Activated CD8-positive, alpha-beta memory T cell treated with anti-CD3 and anti-CD28 coated beads, Interleukin-2, amount 50 U/mL, for 1 hour (primary cell): ENCODE data around the gene TBL1XR1.
"Not testable (repeated sequence)": the region's sequence is repeated elsewhere in the genome, so short reads cannot be mapped to it uniquely, and the experiment has no call there.

Experiments used
- DNase-seq: peaks from one replicate; pipeline ENCODE4 v3.0.0-alpha.2; 2020; ENCODE audit errors: extremely low read depth

TBL1XR1 gene

DNA sequence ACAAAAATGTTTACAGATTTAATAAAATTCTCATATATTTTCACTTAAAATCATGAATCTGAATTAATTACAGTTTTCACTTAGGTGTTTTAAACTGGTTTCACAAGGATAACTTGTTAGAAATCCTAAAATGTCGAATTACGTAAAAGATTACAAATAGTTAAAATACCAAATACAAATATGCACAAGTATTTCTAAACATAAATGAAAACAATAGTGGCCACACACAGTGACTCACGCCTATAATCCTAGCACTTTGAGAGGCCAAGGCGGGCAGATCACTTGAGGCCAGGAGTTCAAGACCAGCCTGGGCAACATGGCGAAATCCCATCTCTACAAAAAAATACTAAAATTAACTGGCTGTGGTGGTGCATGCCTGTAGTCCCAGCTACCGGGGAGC, 10.9 kb upstream of the TBL1XR1 start:
- no peak for DNase-seq

DNA sequence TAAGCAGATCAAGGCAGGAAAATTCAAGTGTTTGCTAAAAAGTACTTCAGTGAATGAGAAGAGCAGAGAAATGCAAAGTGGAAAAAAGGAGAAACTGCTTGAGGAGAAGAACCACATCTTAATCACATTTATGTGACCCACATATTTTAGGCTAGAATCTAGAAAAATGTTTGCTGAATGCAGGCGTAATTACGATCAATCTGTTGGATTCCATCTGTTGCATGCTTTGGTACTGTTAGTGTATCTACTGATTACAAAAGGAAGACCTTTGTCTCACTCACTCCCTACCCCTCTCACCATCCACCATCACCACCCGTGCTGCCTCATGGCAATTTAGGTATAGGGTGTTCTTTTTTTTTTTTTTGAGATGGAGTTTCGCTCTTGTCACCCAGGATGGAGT, 9.7 kb upstream of the TBL1XR1 start:
- DNase-seq, result no peak

DNA sequence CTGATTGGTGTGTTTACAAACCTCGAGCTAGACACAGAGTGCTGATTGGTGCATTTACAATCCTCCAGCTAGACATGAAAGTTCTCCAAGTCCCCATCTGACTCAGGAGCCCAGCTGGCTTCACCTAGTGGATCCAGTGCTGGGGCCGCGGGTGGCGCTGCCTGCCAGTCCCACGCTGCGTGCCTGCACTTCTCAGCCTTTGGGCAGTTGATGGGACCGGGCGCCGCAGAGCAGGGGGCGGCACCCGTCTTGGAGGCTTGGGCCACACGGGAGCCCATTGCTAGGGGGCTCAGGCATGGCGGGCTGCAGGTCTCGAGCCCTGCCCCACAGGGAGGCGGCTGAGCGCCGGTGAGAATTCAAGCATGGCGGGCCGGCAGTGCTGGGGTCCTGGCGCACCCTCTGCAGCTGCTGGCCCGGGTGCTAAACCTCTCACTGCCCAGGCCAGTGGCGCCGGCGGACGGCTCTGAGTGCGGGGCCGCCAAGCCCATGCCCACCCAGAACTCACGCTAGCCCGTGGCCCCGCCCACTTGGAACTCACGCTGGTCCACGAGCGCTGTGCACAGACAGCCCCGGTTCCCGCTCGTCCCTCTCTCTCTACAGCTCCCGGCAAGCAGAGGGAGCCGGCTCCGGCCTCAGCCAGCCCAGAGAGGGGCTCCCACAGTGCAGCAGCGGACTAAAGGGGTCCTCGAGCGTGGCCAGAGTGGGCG, 6.6 kb upstream of the TBL1XR1 start:
- no peak for DNase-seq

DNA sequence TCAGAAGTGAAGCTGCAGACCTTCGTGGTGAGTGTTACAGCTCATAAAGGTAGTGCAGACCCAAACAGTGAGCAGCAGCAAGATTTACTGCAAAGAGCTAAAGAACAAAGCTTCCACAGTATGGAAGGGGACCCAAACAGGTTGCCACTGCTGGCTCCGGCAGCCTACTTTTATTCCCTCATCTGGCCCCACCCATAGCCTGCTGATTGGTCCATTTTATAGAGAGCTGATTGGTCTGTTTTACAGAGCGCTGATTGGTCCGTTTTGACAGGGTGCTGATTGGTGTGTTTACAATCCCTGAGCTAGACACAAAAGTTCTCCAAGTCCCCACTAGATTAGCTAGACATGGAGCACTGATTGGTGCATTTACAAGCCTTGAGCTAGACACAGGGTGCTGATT, 5.7 kb upstream of the TBL1XR1 start:
- not testable (repeated sequence) for DNase-seq

DNA sequence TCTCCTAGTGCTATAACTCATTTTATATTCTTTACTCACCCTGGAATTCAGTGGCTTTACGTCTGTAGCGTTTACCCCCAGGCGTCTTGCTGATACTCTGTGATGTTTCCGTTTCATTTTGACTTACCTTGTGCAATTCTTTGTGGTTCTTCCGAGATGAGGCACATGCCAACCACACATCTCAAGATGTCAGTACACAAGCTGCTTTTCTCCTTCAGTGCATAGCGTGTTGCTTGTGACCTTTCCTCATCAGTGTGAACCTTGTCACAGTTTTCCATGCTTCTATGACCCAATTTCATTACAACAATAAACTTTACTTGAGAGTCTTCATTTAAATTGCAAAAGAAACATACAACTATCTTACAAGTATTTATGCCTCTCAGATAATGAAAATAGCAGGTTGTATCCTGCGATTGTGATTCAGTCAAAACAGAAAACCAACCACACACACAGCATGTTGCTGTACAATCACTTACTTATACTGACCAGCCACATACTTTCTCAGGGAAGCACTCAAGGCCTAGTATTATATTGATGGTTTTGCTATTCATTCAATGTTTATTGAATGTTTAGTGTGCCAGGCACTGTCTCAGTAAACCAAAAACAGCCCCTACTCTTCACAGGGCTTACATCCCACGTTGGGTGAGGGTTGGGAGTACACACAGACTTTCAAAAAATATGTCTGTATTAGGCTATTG, 4.6 kb upstream of the TBL1XR1 start:
- DNase-seq, result no peak

DNA sequence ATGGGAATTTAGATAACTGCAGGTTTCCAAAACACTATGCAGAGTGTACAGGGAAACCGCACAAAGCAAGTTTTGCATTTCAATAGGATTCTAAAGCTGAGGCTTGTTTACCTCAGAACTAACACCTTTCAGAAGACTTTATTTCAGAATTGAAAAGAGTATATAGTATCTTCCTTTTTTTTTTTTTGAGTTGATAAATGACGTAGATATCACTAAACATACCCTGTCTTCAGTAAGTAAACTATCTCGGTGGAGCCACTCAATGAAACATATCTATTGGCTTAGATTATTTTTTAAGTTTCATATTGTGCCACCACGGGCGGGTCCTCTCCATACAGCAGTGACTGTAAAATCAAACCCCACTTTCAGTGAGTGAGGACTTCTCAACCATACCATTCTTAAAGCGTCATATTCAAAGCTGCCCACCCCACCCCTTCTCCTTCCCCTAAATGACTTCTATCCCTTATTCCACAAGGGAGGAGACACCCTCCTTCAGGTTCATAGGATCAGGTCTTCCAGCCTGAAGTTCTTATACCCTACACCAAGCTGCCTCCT, 2.0 kb upstream of the TBL1XR1 start:
- no peak for DNase-seq

DNA sequence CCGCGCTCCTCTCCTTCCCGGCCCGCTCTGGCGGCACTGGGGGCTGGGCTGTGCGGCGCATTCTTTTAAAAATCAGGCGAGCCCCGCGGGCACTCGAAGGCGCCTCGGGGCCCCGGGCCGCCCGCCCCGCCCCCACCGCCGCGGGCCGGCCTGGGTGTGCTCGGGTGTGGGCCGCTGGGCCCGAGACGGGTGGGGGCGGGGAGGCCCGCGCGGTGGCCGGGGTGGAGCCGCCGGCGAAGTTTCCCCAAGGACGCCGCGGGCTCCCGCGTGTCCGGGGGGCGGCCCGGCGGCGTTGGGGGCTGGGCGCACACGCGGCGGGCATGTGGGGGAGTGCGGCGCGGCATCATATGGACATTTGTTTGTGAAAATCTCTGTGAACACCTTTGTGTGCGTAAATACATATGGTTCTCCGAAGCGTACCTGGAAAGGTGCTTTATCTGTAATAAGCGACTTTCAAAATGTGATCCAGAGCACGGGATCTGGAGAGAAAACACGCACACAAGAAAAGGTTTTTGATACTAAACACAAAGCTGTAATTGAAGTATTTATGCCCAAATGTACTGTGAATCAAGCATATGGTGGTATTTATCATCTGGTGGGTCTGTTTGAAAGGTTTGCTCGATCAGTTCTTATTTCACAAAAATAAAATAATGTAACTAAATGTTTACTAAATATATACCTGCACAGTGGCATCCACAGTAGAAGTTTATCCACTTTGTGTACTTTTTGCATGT, 612 bp upstream of the TBL1XR1 start:
- DNase-seq, result no peak

DNA sequence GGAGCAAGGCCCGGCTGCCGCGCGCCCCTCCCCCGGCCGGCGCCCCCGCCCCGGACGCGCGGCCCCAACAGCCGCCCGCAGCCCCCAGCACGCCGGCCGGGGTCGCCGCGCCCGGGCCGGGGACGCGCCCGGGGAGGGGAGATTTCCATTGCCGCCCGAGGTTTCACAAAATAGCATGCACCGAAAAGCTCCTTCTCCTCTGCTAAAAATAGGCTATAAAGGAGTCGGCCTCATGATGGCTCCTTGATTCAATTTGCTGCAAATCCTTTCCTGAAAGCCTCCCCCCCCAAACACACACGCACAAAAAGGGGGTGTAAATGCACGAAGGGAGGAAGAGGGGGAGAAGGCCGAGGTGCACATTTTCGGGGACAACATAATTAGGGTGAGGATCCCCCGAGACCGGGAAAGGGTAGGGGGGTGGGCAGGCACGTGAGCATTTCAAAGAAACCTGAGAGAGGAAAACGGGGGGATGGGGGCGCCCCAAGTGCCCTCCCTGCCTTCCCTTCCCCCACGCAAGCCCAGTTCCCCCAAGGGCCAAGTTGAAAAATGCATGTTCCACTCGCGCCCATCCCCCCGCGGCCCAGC, 734 bp downstream of the TBL1XR1 start:
- no peak for DNase-seq

DNA sequence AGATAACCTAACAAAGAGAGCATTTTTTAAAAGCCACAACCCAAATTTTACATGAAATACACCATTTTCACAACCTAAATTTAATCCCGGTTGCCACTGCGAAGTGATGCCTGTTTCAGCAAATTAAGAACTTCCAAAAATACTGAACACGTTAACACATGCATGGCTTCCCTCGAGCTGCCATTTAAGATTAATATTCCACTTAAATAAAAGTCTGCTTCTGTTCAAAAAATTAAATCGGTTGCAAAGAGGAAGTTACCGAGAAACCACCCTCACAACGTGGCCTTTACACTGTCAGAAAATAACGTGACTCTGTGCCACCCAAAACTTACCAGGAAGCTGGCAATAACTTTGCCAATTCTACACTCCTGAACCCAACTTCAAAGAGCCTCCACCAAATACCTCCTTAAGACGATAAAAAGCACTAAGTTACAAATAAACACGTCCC, 1.2 kb downstream of the TBL1XR1 start:
- DNase-seq, result no peak

DNA sequence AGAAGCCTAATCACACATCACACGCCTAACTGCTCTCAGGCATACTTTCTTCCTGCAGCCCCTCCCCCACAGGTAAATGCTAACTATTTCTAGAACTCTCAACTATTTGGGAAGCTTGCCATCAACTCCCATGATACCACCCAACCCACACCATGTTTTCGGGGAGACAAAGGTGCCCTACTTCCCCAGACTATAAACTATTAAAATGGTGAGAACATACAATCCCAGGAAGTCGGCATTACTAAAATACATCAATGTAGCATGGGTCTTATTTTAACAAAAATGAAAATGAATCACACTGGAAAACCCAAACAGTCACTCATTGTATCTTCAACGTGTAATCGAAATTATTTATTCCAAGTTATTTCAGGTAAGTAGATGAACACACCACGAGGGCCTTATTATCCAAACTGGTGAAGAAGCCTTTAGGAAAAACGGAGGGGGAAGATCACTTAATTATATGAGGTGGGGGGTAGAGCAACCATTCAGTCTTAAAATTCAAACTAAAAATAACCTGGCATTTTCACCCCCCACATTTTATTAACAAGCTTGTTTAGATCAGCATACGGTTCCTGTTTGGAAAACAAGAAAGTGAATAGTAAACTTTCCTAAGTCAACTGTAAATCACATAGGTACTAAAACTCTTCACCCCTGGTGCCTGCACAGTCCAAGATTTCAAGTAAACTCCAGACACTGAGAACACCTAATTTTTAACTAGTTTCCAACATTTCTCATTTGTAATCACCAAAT, 1.9 kb downstream of the TBL1XR1 start:
- no peak for DNase-seq

DNA sequence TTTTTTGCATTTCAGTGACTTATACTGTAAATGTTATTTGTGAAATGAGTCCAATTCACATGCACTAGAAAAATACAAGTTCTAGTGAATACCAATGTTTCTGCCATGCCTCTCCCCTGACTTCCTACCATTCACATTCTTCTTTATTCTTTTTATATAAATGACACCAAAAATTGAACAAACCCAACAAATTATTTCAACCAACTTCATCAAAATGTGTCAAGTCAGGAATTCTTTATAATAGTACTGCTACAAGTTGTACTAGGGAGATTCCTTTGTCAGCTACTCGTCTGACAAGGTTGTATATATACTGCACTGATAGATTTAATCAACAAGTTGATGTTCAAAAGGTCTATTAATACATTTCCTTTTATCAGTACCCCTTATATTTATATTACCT, 3.0 kb downstream of the TBL1XR1 start:
- no peak for DNase-seq

DNA sequence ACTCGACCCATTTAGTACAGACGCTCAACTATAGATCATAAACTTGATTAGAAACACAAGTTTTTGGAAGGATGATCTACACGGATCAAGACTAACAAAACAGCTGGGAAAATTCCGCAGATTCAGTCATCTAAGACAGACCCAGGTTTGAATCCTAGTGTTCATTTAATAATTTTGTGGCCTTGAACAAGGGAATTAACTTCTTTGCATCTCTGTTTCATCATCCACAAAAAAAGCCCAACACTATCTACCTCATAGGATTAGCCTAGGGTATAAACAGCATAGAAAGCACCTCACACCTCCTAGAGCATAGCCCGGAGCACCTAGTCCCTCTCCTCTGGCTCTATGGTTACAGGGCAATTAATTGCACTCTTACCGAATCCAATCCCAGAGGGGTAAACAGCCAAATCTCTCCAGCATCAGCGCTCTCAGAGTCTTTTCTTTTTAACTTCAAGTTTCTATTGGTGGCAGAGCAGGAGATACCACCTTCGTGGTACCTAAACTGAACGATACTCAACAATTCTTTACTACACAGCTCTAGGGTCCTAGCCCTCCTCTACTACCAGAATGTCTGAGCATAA, 3.5 kb downstream of the TBL1XR1 start:
- no peak for DNase-seq

DNA sequence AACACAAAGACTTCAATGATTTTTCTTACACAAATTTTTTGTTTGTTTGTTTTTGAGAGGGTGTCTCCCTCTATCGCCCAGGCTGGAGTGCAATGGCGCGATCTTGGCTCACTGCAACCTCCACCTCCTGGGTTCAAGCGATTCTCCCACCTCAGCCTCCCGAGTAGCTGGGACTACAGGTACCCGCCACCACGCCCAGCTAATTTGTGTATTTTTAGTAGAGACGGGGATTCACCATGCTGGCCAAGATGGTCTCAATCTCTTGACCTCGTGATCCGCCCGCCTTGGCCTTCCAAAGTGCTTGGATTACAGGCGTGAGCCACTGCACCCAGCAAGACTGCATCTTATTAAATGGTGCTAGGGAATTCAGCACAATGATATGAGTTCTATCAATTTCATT, 4.0 kb downstream of the TBL1XR1 start:
- DNase-seq, result not testable (repeated sequence)

DNA sequence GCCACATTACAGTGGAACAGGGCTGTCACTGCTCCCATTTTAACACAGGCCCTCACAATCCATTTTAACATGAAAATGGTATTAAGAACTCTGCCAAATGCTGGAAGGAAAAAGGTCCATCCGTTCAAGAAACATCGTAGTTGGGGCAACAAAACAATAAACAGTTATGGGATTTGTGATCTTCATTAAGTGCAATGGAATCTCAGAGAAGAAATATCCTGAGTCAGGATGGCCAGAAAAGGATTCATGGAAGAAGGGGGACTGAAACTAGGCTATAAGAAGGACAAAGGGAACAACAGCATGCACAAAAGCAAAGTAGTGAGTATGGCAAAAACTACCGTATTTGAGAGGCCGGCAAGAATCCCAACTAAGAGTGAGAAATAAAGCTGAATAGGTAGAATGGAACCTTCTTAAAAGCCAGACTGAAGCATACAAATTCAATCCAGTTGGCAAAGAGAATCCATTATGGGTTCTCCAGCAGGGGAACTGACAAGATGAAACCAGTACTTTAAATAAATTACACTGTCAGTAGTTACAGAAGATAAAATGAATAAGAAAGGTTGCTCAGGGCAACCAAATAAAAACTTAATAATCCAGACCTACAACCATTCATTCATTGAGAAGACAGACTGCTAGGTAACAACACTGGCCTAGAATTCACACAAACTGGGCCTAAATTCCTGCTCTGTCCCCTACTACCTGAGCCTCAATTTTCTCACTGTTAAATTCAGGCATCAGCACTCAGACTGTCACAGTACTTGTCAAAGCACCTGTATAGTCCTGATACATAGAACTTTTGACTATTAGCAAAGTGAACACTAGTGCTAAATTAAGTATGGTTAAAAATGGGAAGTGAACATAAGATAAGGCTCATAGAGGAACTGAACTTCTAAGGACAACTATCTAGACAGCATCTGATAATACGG, 6.3 kb downstream of the TBL1XR1 start:
- DNase-seq, result no peak

DNA sequence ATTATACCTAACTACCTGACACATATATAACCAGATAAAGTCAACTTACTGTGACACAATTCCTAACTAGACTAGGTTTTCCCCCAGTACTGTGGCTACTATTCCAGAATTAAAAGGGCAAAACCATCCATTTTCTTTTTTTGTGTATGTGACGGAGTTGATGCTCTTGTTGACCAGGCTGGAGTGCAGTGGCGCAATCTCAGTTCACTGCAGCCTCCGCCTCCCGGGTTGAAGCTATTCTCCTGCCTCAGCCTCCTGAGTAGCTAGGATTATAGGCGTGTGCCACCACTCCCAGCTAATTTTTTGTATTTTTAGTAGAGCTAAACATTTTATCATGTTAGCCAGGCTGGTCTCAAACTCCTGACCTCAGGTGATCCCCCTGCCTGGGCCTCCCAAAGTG, 7.1 kb downstream of the TBL1XR1 start:
- not testable (repeated sequence) for DNase-seq

DNA sequence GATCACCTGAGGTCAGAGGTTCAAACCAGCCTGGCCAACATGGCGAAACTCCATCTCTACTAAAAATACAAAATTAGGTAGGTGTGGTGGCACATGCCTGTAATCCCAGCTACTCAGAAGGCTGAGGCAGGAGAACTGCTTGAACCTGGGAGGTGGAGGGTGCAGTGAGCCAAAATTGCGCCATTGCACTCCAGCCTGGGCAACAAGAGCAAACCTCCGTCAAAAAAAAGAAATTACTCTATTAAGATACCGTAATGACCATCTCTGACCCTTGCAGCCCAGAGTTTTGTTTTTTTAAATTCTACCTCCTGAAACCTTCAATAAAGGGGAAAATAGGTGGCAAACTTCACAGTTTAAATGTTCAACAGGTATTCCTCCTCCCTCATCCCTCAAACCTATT, 9.0 kb downstream of the TBL1XR1 start:
- not testable (repeated sequence) for DNase-seq

DNA sequence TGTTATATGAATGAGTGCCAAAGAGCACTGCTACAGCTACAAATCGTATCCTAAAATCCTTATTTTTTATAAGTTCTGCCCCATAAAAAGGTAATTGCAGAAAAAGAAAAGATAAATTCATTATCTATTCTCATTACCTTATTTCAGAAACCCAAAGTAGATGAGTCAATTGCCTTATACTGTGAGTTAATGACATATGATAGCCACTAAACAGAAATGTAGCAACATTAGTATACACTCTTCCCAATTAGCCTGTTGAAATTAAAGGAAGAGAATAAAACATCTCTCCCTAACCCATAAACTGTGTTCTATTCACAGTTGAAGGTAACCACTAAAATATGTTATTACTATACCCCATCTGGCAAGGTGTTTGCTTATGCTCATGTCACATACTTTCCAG, 11.0 kb downstream of the TBL1XR1 start:
- no peak for DNase-seq

DNA sequence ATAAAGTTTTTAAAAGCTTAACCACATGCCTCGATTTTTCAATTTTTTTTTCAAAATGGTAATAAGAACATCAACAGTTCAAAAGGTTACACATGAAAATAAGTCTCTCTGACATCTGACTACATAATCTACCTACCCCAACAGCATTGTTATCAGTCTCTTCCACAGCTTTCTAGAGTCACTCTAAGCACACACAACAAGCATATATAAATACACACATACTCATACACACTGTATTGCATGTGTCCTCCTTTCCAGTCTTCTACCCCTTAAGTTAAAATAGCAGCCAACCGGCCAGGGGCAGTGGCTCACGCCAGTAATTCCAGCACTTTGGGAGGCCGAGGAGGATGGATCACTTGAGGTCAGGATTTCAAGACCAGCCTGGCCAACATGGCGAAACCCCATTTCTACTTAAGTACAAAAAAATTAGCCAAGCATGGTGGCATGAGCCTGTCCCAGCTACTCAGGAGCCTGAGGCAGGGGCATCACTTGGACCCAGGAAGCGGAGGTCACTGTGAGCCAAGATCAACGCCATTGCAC, 12.2 kb downstream of the TBL1XR1 start:
- DNase-seq, result no peak

DNA sequence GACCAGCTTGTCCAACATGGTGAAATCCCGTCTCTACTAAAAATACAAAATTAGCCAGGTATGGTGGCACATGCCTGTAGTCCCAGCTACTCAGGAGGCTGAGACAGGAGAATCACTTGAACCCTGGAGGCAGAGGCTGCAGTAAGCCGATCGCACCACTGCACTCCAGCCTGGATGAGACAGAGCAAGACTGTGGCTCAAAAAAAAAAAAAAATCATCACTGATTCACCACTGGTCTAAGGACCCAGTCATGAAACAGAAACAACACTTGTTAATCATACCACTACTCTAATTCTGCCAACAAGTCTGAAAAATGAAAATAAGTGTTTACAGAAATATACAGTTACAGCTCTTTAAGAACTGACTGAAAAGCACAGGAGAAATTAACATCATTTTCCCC, 12.7 kb downstream of the TBL1XR1 start:
- DNase-seq, result not testable (repeated sequence)

DNA sequence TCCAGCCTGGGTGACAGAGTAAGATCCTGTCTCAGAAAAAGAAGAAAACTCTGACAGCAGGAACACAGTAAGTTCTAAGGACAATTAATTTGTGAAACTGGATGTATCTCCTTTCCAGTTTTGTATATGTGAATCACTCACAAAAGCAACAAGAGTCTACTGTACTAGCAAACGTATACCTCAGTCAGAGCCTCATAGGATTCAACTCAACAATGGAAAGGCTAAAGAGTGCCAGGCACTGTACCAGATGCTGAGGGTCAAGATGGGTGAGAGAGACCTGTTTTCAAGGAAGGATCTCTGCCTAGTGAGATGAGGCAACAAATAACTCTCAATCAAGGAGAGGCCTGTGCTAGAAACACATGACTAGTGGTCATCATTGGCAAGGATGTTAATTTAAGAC, 14.9 kb downstream of the TBL1XR1 start:
- DNase-seq, result no peak
